C4-2B (cell line): Measurements from ENCODE around the gene CHST12.

Experiments used
- H3K27ac ChIP-seq: fragments of 450-650 bp; 2 replicates; pipeline ENCODE4 v1.5.1; 2017
- ZFX ChIP-seq: fragments of 450-650 bp; IDR thresholded peaks from 2 replicates; pipeline ENCODE4 v1.6.1; 2017
- TF ChIP-seq, protein P1 (sequence below): fragments of 450-650 bp; conservative IDR thresholded peaks from 2 replicates; pipeline ENCODE4 v1.5.1; 2017; ENCODE audit warnings: mild to moderate bottlenecking

The CHST12 gene

DNA sequence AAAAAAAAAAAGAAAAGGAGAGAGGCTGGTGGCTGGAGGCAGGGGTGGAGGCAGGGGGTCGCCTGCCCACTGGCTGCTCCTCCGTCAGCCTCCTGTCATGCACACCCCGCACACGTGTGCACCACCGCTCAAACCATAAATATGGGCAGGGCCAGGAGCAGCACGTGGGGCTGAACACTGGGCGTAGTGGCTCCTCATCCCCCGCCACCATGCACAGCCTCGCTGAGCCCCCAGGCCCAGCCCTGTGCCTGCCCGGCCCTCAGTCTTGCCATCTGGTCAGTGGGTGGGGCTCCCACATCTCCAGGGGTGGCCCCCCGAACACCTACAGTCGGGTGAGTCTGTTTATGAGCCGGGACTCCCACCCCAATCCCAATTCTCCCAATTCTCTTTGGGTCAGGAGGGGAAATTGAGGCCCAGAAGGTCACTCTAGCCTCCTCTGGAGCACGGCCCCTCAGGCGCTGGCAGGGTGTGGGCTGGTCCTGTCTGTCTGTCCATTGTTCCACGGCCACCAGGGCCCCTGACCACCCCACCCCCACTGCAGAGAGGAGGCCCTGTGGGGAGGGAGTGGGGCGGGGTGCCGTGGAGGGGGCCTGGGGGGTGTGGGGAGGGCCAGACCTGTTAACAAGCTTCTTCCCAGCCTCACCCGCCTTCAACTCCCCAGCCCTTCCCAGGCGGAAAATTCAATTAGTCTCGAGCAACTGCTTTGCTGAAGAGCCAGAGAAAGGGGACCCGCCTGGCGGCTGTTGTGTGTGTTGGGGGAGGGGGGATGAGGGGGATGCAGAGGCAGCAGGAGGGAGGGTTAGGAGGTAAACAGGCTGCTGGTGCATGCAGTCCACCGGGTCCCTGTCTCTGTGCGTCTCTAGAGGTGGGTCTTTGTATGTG lies 92.2 kb downstream of the CHST12 start:
- no peak overlapping the region for H3K27ac ChIP-seq
- TF ChIP-seq, protein P1, sequence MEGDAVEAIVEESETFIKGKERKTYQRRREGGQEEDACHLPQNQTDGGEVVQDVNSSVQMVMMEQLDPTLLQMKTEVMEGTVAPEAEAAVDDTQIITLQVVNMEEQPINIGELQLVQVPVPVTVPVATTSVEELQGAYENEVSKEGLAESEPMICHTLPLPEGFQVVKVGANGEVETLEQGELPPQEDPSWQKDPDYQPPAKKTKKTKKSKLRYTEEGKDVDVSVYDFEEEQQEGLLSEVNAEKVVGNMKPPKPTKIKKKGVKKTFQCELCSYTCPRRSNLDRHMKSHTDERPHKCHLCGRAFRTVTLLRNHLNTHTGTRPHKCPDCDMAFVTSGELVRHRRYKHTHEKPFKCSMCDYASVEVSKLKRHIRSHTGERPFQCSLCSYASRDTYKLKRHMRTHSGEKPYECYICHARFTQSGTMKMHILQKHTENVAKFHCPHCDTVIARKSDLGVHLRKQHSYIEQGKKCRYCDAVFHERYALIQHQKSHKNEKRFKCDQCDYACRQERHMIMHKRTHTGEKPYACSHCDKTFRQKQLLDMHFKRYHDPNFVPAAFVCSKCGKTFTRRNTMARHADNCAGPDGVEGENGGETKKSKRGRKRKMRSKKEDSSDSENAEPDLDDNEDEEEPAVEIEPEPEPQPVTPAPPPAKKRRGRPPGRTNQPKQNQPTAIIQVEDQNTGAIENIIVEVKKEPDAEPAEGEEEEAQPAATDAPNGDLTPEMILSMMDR = no peak
- TF ChIP-seq ZFX = no peak

GRCh38 chr7:2496375-2496774 lies 93.0 kb downstream of the CHST12 start:
- no peak for TF ChIP-seq ZFX
- no peak overlapping the region for H3K27ac ChIP-seq

DNA sequence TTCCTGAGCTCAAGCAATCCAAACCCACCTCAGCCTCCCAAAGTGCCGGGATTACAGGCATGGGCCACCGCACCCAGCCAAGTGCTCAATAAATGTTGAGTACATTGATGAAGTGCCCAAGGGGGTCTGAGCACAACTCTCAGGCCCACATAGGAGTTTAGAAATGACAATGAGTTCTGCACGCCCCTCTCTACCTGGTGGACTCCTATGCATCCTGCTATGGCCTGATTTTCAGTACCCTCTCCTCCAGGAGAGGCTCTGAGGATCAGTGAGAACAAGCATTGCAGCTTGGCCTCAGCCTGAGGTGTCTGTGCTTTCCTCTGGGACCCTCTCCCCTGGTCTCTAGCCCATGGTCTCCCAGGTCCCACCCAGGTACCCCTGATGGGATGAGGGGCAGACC lies 93.7 kb downstream of the CHST12 start:
- no peak overlapping the region for H3K27ac ChIP-seq
- no peak for TF ChIP-seq ZFX
- TF ChIP-seq, protein P1 = no peak

DNA sequence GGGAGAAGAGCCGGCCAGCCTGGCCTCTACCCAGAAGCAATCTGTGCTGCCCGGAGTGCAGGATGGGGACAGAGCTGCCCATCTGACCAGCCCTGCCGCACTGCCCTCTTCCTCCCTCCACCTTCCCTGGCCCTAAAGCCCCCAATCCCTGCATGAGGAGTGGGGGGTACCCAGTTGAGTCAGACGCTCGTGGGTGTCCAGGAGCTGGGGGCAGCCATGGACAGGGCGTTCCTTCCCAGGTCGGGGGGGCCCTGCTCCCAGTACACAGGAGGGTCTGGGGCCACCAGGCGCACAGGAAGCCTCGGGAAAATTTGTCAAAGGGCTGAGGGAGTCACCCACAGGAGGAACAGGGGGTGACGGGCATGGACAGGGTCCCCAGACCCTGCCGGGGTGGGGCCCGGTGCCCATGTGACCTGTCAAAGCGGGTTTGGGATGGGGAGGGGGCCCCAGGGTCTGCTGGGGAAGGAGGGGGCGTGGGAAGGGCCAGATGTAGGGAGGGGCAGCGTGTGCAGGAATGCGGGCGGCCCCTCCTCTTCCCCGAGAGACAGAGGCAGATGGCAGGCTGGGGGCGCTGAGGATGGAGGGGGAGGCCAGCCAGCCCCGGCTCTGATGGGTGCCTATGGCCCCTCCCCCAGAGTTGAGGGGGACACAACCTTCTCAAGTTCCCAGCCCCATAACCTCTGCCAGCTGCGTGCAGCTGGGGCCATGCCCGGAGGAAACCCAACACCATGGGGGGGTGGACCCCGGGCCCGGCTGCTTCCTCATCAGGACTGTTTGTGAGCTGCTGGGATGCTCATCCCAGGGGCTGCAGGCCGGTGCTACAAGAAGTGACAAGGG lies 94.3 kb downstream of the CHST12 start:
- TF ChIP-seq ZFX = no peak
- TF ChIP-seq, protein P1 = no peak
- no peak overlapping the region for H3K27ac ChIP-seq
